ENCODE data around the gene ABCA6. TPM values are rescaled to one million over a fixed set of nuclear protein-coding genes. Genes with fewer than 3 reads are reported as not detected.

The ABCA6 gene
- total and polyA plus RNA-seq, 9 of the 15 experiments (the other 6 are each of a cell fraction or from before 2014, with no cell fraction given), result 0.06 to 0.73 (median 0.15) TPM

DNA sequence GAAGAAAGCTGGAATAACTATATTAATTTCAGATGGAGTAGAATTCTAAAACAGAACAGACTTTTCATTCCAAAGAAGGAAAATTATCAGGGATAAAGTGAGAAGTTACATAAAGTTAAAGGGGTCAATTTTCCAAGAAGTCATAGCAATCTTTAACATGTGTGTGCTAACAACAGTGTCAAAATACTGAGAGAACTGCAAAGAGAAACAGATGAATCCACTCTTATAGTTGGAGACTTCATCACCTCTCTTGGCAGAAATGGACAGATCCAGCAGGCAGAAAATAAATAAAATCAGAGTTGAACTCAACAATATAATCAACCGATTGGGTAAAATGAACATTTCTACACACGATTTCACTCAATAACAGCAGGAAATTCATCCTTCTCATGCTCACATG, 86.4 kb downstream of the ABCA6 start:
- H3K4me3 ChIP-seq, result no peak overlapping the region
- no peaks in the 10 kb centered on the region for H3K9me3 ChIP-seq (replicated peaks; ENCODE audit: control insufficient read depth, insufficient read depth, low read depth, low read length)
- H2AFZ ChIP-seq (ENCODE audit: low read depth, low read length), result no peak overlapping the region
- DNase-seq (ENCODE audit: extremely low read depth in 1 of 4, low spot score in 3 of 4), result no peak
- BruUV-seq (replicated peaks), result no TSS peak
- H3K4me2 ChIP-seq (ENCODE audit: insufficient read depth, low read length), result no peak overlapping the region
- intact Hi-C loops (cut with micrococcal nuclease), result no loop called here
- no peaks in the 10 kb centered on the region for H3K9me1 ChIP-seq (ENCODE audit: control insufficient read depth, insufficient read depth, low read length)
- in situ Hi-C loops (cut with MboI), result loop anchor here (5.0 kb wide), 1 partner anchor 278 kb away; no protein-coding TSS in a partner anchor
- ChIA-PET POLR2A (no interaction called here), CTCF (ENCODE audit: low intra/inter-chr PET ratio) (no interaction called here)
- no peak overlapping the region for H3K27ac ChIP-seq (ENCODE audit: extremely low read depth, low read depth, low read length)
- H3K27me3 ChIP-seq (ENCODE audit: control insufficient read depth in 2 of 2, insufficient read depth in 2 of 2, low read length in 2 of 2), result no peaks in the 10 kb centered on the region
- no peaks in the 10 kb centered on the region for H4K20me1 ChIP-seq (replicated peaks; ENCODE audit: control insufficient read depth, insufficient read depth, low read length)
- H3K79me2 ChIP-seq (ENCODE audit: control insufficient read depth, insufficient read depth, low read length), result no peaks in the 10 kb centered on the region
- H3K9ac ChIP-seq (ENCODE audit: insufficient read depth in 1 of 2, low read depth in 2 of 2, low read length in 2 of 2), result no peak overlapping the region
- no peaks in the 10 kb centered on the region for H3K36me3 ChIP-seq (ENCODE audit: control insufficient read depth, insufficient read depth, low read length)
- FAIRE-seq, result no peak
- WGBS (ENCODE audit: insufficient coverage, low coverage, missing lambda C conversion rate), result 76% methylated on average over 2 of the region's 2 CpGs
- 0 out of 5 replicates have a peak, but pooled peaks cover 0 to 3% of the 10 kb centered on the region in 2 experiments for H3K4me1 ChIP-seq (replicated peaks in 1 of 2; ENCODE audit: control insufficient read depth in 2 of 2, insufficient read depth in 2 of 2, low read length in 2 of 2)
- ATAC-seq, result no peak
- TF ChIP-seq, protein P1, sequence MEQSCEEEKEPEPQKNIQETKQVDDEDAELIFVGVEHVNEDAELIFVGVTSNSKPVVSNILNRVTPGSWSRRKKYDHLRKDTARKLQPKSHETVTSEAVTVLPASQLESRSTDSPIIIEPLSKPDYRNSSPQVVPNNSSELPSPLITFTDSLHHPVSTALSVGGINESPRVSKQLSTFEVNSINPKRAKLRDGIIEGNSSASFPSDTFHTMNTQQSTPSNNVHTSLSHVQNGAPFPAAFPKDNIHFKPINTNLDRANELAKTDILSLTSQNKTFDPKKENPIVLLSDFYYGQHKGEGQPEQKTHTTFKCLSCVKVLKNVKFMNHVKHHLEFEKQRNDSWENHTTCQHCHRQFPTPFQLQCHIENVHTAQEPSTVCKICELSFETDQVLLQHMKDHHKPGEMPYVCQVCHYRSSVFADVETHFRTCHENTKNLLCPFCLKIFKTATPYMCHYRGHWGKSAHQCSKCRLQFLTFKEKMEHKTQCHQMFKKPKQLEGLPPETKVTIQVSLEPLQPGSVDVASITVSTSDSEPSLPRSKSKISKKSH (CRISPR knock-in tag; IDR thresholded peaks at IDR 0.05), result no peak
- TF ChIP-seq, protein P2, sequence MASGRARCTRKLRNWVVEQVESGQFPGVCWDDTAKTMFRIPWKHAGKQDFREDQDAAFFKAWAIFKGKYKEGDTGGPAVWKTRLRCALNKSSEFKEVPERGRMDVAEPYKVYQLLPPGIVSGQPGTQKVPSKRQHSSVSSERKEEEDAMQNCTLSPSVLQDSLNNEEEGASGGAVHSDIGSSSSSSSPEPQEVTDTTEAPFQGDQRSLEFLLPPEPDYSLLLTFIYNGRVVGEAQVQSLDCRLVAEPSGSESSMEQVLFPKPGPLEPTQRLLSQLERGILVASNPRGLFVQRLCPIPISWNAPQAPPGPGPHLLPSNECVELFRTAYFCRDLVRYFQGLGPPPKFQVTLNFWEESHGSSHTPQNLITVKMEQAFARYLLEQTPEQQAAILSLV (tag; IDR thresholded peaks at IDR 0.05), result no peak
- TF ChIP-seq ZC3H11A (IDR thresholded peaks at IDR 0.05; ENCODE audit: low read depth, low read length) (no peak), TAF15 (IDR thresholded peaks at IDR 0.05; ENCODE audit: low read depth, low read length) (no peak), MAZ (CRISPR knock-in tag; conservative IDR thresholded peaks at IDR 0.05 in 1 of 2, IDR thresholded peaks at IDR 0.05 in 1 of 2) (no peak), TAL1 (IDR thresholded peaks at IDR 0.05) (no peak), ZBTB1 (CRISPR knock-in tag; IDR thresholded peaks at IDR 0.05; ENCODE audit: borderline replicate concordance, low read depth) (no peak), MEF2A (IDR thresholded peaks at IDR 0.05; ENCODE audit: control insufficient read depth, low read depth, low read length) (no peak), HDAC3 (IDR thresholded peaks at IDR 0.05; ENCODE audit: borderline replicate concordance, partially characterized antibody) (no peak), CBX2 (IDR thresholded peaks at IDR 0.05; ENCODE audit: insufficient read depth, low read length, poor library complexity, severe bottlenecking) (no peak), NFXL1 (CRISPR knock-in tag; IDR thresholded peaks at IDR 0.05) (no peak), GABPA (tag; conservative IDR thresholded peaks at IDR 0.05; ENCODE audit: low read depth) (no peak), SIN3B (IDR thresholded peaks at IDR 0.05; ENCODE audit: low read depth) (no peak), POLR3A (IDR thresholded peaks at IDR 0.05; ENCODE audit: borderline replicate concordance, extremely low read depth, insufficient read depth, insufficient read length) (no peak), FOXK1 (CRISPR knock-in tag; IDR thresholded peaks at IDR 0.05; ENCODE audit: borderline replicate concordance) (no peak)
- TF ChIP-seq, protein P3, sequence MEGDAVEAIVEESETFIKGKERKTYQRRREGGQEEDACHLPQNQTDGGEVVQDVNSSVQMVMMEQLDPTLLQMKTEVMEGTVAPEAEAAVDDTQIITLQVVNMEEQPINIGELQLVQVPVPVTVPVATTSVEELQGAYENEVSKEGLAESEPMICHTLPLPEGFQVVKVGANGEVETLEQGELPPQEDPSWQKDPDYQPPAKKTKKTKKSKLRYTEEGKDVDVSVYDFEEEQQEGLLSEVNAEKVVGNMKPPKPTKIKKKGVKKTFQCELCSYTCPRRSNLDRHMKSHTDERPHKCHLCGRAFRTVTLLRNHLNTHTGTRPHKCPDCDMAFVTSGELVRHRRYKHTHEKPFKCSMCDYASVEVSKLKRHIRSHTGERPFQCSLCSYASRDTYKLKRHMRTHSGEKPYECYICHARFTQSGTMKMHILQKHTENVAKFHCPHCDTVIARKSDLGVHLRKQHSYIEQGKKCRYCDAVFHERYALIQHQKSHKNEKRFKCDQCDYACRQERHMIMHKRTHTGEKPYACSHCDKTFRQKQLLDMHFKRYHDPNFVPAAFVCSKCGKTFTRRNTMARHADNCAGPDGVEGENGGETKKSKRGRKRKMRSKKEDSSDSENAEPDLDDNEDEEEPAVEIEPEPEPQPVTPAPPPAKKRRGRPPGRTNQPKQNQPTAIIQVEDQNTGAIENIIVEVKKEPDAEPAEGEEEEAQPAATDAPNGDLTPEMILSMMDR (IDR thresholded peaks at IDR 0.05 in 2 of 3, conservative IDR thresholded peaks at IDR 0.05 in 1 of 3; ENCODE audit: insufficient read depth in 2 of 3, low read depth in 1 of 3, low read length in 3 of 3), result no peak
- TF ChIP-seq, protein P4, sequence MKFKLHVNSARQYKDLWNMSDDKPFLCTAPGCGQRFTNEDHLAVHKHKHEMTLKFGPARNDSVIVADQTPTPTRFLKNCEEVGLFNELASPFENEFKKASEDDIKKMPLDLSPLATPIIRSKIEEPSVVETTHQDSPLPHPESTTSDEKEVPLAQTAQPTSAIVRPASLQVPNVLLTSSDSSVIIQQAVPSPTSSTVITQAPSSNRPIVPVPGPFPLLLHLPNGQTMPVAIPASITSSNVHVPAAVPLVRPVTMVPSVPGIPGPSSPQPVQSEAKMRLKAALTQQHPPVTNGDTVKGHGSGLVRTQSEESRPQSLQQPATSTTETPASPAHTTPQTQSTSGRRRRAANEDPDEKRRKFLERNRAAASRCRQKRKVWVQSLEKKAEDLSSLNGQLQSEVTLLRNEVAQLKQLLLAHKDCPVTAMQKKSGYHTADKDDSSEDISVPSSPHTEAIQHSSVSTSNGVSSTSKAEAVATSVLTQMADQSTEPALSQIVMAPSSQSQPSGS (CRISPR knock-in tag; IDR thresholded peaks at IDR 0.05), result no peak

Measured in K562 (cell line).